ENCODE measurements around the gene RNF167. TPM values are rescaled to one million over a fixed set of nuclear protein-coding genes. Genes with fewer than 3 reads are reported as not detected.

Gene RNF167
- total and polyA plus RNA-seq, 2 of the 8 experiments (the other 6 are each of a cell fraction or from before 2014, with no cell fraction given): 140 to 281 TPM

GRCh38 chr17:4901648-4902344, 38.3 kb upstream of the RNF167 start:
- TF ChIP-seq TBP (IDR thresholded peaks at IDR 0.05; ENCODE audit: low read depth, low read length) (no peak), KDM1A (IDR thresholded peaks at IDR 0.05; ENCODE audit: borderline replicate concordance, low read length) (no peak), ATF2 (IDR thresholded peaks at IDR 0.05; ENCODE audit: low read length) (no peak), YY1 (IDR thresholded peaks at IDR 0.05; ENCODE audit: low read depth, low read length) (no peak), SP1 (IDR thresholded peaks at IDR 0.05; ENCODE audit: low read depth, low read length) (no peak), TCF12 (IDR thresholded peaks at IDR 0.05; ENCODE audit: low read depth, low read length) (no peak), SIRT6 (IDR thresholded peaks at IDR 0.05; ENCODE audit: low read length) (no peak), MAFK (IDR thresholded peaks at IDR 0.05; ENCODE audit: low read depth, low read length) (no peak), RFX5 (IDR thresholded peaks at IDR 0.05; ENCODE audit: borderline replicate concordance, low read depth, low read length) (no peak), MAX (IDR thresholded peaks at IDR 0.05) (no peak), NRF1 (IDR thresholded peaks at IDR 0.05; ENCODE audit: low read depth, low read length) (no peak)
- Histone ChIP-seq H3K56ac (replicated peaks; ENCODE audit: insufficient read length, low read depth, low read length) (no peak overlapping the region), H4K91ac (replicated peaks; ENCODE audit: insufficient read length, low read length) (no peak overlapping the region), H3K9ac (replicated peaks in 1 of 4; ENCODE audit: extremely low read depth in 1 of 4, low read depth in 3 of 4, low read length in 3 of 4) (no peak overlapping the region; a peak in 1 of 7 replicates), H2BK15ac (ENCODE audit: low read length) (no peak overlapping the region), H3K27me3 (replicated peaks in 1 of 4; ENCODE audit: control insufficient read depth in 3 of 4, extremely low read depth in 1 of 4, insufficient read depth in 3 of 4, low read length in 3 of 4) (0 out of 7 replicates have a peak, but pooled peaks cover 0 to 2% (median 0%) of the 10 kb centered on the region in 4 experiments), H3K79me2 (ENCODE audit: control insufficient read depth in 1 of 2, insufficient read depth in 2 of 2, low read length in 2 of 2) (no peaks in the 10 kb centered on the region), H2AK5ac (ENCODE audit: low read depth, low read length) (no peak overlapping the region), H3K4me2 (ENCODE audit: insufficient read depth in 1 of 2, low read depth in 2 of 2, low read length in 2 of 2) (peak overlapping the region in 1 of 2 experiments; percentile 51; a peak in 1 of 4 replicates), H4K8ac (ENCODE audit: extremely low read depth, insufficient read depth, low read length) (no peak overlapping the region; the same call in 1 of the 2 replicates), H3K4me3 (ENCODE audit: extremely low read depth in 1 of 4, insufficient read depth in 2 of 4, low read depth in 3 of 4, low read length in 4 of 4) (no peak overlapping the region; a peak in 1 of 8 replicates), H3K4me1 (replicated peaks in 1 of 4; ENCODE audit: control insufficient read depth in 3 of 4, insufficient read depth in 4 of 4, low read length in 3 of 4) (peaks cover 0 to 13% (median 4%) of the 10 kb centered on the region in 4 experiments; a peak in 6 of 7 replicates), H3K27ac (ENCODE audit: low read depth, low read length) (no peak overlapping the region), H2BK5ac (ENCODE audit: low read depth, low read length) (no peak overlapping the region; the same call in 1 of the 2 replicates), H2AFZ (ENCODE audit: low read length) (no peak overlapping the region), H4K20me1 (replicated peaks in 1 of 2; ENCODE audit: control insufficient read depth in 1 of 2, insufficient read depth in 2 of 2, low read length in 2 of 2) (no peaks in the 10 kb centered on the region), H2BK20ac (ENCODE audit: low read length) (no peak overlapping the region), H4K5ac (ENCODE audit: insufficient read length, low read depth, low read length) (no peak overlapping the region), H3K79me1 (ENCODE audit: low read depth, low read length) (no peaks in the 10 kb centered on the region), H3K23me2 (ENCODE audit: low read depth, low read length) (peaks cover 3% of the 10 kb centered on the region; the same call in 1 of the 2 replicates), H3K14ac (ENCODE audit: insufficient read length) (no peak overlapping the region), H3K36me3 (ENCODE audit: control insufficient read depth in 2 of 4, insufficient read depth in 4 of 4, low read length in 3 of 4) (peaks cover 0 to 1% (median 0%) of the 10 kb centered on the region in 4 experiments; a peak in 2 of 8 replicates), H2BK12ac (ENCODE audit: low read depth, low read length) (no peak overlapping the region), H3K23ac (ENCODE audit: insufficient read length) (no peak overlapping the region), H3K9me3 (ENCODE audit: insufficient read depth in 2 of 2, low read depth in 1 of 2, low read length in 1 of 2) (no peaks in the 10 kb centered on the region), H3K18ac (ENCODE audit: extremely low read depth, low read length) (no peak overlapping the region), H2BK120ac (replicated peaks; ENCODE audit: low read depth, low read length) (no peak overlapping the region), H3K4ac (replicated peaks; ENCODE audit: insufficient read length, low read depth, low read length) (no peak overlapping the region)
- POLR2A ChIA-PET (ENCODE audit: partially characterized antibody): interaction anchor here (1.6 to 6.4 kb wide), 5 partner anchors 36 to 192 kb away, joined by 3 to 49 read pairs (median 6); partner anchors contain the start of genes ARRB2, PFN1, RNF167 and SLC25A11
- no peak for FAIRE-seq
- no peak for DNase-seq (ENCODE audit: low read depth in 1 of 2, low spot score in 2 of 2)
- CTCF ChIA-PET (ENCODE audit: partially characterized antibody): interaction anchor here (0.6 to 4.4 kb wide), 11 partner anchors 9 to 335 kb away, joined by 3 to 23 read pairs (median 3); partner anchors contain the start of gene CAMTA2
- WGBS, 2 experiments (ENCODE audit: extremely low coverage in 1 of 2, insufficient coverage in 1 of 2, insufficient read length in 1 of 2, insufficient replicate concordance in 2 of 2, low coverage in 1 of 2, low lambda C conversion rate in 2 of 2, missing lambda C conversion rate in 1 of 2): 80% methylated on average over 48 of the region's 48 CpGs; no CpG with 5 or more reads in 1 of the 2 experiments
